Urothelium cell line (cell line): ENCODE measurements around the gene UGCG.
A peak's percentile ranks its signal among the peaks of the same experiment; 100 is the strongest.
"Not testable (repeated sequence)": the region's sequence is repeated elsewhere in the genome, so short reads cannot be mapped to it uniquely, and the experiment has no call there.

Experiments used
- DNase-seq: peaks from one replicate; pipeline ENCODE4 v3.0.0; 2011; ENCODE audit warnings: low spot score, mixed read lengths
- FAIRE-seq: peaks from 2 replicates; lab custom pipeline; 2011; peaks lifted over from hg19 to GRCh38; lab: Jason Lieb, UNC

UGCG gene

GRCh38 chr9:111890334-111890733 is 6.3 kb upstream of the UGCG start:
- no peak for FAIRE-seq
- DNase-seq, result no peak

GRCh38 chr9:111890867-111891266 is 5.7 kb upstream of the UGCG start:
- FAIRE-seq, result not testable (repeated sequence)

GRCh38 chr9:111891910-111892499 is 4.6 kb upstream of the UGCG start:
- peak; percentile 14 for DNase-seq
- no peak for FAIRE-seq

More at GRCh38 chr9:111890867-111891266, 5.7 kb upstream of the UGCG start:
- DNase-seq, result not testable (repeated sequence)

GRCh38 chr9:111896942-111897600 is 457 bp downstream of the UGCG start:
- peak; percentile 78 for DNase-seq
- FAIRE-seq, result no peak

- FAIRE-seq, result no peak
- DNase-seq, result no peak
Observed at GRCh38 chr9:111897601-111898137, 1.1 kb downstream of the UGCG start.

GRCh38 chr9:111898331-111899096 is 1.9 kb downstream of the UGCG start:
- DNase-seq (no peak), FAIRE-seq (no peak)

- FAIRE-seq (no peak), DNase-seq (no peak)
Observed at GRCh38 chr9:111900151-111900857, 3.7 kb downstream of the UGCG start.

GRCh38 chr9:111900858-111901612 is 4.4 kb downstream of the UGCG start:
- no peak for FAIRE-seq
- no peak for DNase-seq

- FAIRE-seq (no peak), DNase-seq (no peak)
Observed at GRCh38 chr9:111902391-111903139, 6.0 kb downstream of the UGCG start.

- FAIRE-seq, DNase-seq: not testable (repeated sequence)
Observed at GRCh38 chr9:111903535-111903934, 6.9 kb downstream of the UGCG start.

- DNase-seq, result no peak
- FAIRE-seq, result no peak
Observed at GRCh38 chr9:111904026-111904425, 7.4 kb downstream of the UGCG start.

GRCh38 chr9:111904891-111905291 is 8.3 kb downstream of the UGCG start:
- FAIRE-seq (no peak), DNase-seq (no peak)

- FAIRE-seq (no peak), DNase-seq (no peak)
Observed at GRCh38 chr9:111907147-111907546, 10.5 kb downstream of the UGCG start.

- FAIRE-seq (no peak), DNase-seq (no peak)
Observed at GRCh38 chr9:111909444-111909843, 12.8 kb downstream of the UGCG start.

GRCh38 chr9:111910428-111910827 is 13.8 kb downstream of the UGCG start:
- no peak for FAIRE-seq
- no peak for DNase-seq

- DNase-seq, result no peak
- FAIRE-seq, result no peak
Observed at GRCh38 chr9:111913159-111913558, 16.5 kb downstream of the UGCG start.

- FAIRE-seq (no peak), DNase-seq (no peak)
Observed at GRCh38 chr9:111914749-111915424, 18.3 kb downstream of the UGCG start.

GRCh38 chr9:111915425-111915758 is 18.8 kb downstream of the UGCG start:
- DNase-seq (no peak), FAIRE-seq (no peak)

GRCh38 chr9:111916234-111916645 is 19.6 kb downstream of the UGCG start:
- DNase-seq, result no peak

More at GRCh38 chr9:111916234-111916645, 19.6 kb downstream of the UGCG start:
- FAIRE-seq, result no peak
